Activated T-cell treated with anti-CD3 and anti-CD28 coated beads for 48 hours (primary cell): ENCODE data around the gene TLDC2.
"Not testable (repeated sequence)": the region's sequence is repeated elsewhere in the genome, so short reads cannot be mapped to it uniquely, and the experiment has no call there.

Experiments used
- DNase-seq: peaks from one replicate; pipeline ENCODE4 v3.0.0-alpha.2; 2020; ENCODE audit warnings: low read depth

The TLDC2 gene

DNA sequence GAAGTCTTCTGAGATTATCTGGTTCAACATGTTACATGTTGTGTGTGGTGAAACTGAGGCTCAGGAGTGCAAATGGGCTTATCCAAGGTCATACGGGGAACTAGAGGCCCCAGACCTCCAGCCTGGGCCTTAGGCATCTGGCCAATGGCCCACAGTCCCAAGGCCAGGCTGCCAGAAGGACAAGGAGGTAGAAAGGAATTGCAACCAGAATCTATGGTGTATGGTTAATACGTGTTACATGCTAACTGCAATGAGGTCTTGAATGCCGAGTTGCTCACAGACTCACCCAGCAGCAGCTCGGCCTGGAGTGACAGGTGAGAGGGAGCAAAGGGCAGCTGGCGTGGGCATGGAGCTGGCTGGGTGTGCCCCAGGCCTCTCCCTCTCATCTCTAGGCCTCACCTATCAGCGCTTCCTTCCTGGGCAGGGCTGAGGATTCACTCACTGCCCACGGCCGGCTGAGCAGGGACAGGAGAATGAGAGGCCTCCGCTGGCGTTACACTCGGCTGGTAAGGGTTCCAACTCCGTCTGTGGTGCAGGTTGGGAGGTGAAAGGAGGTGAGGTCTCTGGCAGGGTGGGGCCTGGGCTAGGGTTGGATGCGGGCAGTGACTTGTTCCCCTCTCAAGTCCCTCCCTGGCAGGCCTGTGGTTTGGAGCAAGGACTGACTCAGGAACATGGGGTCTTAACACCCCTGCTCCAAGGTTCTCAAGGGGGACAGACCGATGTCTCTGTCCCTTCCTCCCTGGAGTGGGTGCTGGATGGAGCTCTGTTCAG, at the start of gene TLDC2:
Gene TLDC2, plus strand, starts transcription at position 437 of the 771 bp plus-strand sequence. Its CDS starts 37 bp downstream, at position 474.
- no peak for DNase-seq

DNA sequence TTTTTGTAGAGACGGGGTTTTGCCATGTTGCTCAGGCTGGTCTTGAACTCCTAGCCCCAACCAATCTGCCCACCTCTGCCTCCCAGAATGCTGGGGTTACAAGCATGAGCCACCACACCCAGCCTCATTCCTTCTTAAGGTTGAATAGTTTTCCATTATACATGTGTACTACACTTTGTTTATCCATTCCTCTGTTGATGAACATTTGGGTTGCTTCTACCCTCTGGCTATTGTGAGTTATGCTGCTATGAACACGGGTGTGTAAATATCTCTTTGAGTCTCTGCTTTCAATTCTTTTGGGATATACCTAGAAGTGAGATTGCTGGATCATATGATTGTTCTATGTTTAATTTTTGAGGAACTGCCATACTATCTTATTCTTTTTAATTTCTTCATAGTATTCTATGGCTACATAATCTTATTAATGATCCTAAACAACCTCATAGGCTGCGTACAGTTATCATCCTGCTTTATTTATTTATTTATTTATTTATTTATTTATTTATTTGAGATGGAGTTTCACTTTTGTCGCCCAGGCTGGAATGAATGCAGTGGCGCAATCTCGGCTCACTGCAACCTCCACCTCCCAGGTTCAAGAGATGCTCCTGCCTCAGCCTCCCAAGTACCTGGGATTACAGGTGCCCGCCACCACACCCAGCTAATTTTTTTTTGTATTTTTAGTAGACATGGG, 49.2 kb upstream of the TLDC2 start:
- no peak for DNase-seq

GRCh38 chr20:36827541-36828279, 48.2 kb upstream of the TLDC2 start:
- no peak for DNase-seq

- DNase-seq: no peak
Observed at GRCh38 chr20:36830791-36831691, 44.9 kb upstream of the TLDC2 start.

GRCh38 chr20:36832791-36833190, 43.1 kb upstream of the TLDC2 start:
- no peak for DNase-seq

DNA sequence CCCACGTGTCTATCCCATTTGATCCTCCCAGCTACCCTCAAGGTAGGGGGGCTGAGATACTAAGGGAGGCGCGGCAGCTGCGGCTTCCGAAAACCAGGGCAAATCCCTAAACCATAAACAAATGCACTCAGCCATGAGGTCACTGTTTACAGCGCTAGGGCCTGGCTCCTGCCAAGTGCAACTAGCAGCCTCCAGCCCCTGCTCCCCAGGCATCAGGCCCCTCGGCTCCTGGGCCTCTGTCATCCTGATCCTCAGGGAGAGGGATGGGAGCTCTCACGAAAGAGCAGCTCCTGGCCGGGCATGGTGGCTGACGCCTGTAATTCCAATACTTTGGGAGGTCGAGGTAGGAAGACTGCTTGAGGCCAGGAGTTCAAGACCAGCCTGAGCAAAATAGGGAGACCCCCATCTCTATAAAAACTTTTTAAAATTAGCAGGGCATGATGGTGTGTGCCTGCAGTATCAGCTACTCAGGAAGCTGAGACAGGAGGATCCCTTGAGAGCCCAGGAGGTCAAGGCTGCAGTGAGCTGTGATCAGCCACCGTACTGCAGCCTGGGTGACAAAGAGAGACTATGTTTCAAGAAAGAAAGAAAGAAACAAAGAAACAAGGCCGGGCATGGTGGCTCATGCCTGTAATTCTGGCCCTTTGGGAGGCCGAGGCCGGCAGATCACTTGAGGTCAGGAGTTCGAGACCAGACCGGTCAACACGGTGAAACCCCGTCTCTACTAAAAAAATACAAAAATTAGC, 42.5 kb upstream of the TLDC2 start:
- no peak for DNase-seq

DNA sequence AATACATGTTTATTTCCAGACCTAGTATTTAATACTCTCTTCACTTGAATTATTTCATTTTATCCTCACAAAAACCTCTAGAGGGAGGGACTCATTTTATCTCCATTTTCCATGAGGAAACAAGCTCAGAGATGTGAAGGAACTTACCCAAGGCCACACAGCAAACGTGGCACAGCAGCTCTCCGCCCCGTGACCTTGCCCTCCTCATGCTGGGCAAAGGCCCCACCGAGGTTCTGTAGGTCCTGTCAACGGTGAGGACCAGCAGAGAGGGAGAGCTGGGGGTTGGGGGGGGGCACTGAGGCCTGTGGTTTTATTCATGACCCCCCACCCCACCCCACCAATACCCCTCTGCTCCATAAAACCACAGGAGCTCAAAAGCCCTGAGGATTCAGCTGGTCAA, 40.9 kb upstream of the TLDC2 start:
- DNase-seq: no peak

DNA sequence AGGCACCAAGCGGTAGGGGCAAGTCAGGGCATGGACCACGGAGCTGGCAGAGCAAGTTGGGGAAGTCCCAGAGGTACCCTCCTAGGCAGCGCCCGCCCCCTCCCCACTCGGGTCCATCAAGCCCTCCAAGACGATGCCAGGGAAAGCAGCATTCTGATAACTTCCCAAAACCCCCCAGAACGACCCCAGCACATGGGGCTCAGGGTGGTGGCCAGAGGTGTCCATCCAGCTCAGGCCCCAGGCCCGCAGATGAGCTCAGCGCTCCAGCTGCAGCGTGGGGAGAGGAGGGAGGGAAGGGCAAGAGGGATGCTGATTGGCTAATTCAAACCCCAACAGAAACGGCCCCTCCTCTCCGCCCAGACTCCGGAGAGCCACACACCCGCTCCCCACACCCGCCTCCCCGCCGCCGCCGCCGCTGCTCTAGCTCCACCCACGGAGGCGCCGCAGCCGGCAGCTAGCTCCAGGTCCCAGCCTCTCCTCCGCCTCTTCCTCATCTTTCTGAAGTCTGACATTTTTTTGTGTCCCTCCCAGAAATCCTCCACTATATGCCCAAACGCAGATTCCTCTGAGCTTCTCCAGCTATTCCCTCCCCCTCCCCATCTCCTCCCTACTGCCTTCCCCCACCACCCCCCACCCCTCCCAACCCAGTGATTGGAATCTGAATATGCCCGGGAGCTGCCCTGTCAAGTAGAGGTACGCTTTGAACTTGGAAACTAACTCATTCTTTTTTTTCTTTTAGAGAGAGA, 40.3 kb upstream of the TLDC2 start:
- DNase-seq: peak; percentile 84

DNA sequence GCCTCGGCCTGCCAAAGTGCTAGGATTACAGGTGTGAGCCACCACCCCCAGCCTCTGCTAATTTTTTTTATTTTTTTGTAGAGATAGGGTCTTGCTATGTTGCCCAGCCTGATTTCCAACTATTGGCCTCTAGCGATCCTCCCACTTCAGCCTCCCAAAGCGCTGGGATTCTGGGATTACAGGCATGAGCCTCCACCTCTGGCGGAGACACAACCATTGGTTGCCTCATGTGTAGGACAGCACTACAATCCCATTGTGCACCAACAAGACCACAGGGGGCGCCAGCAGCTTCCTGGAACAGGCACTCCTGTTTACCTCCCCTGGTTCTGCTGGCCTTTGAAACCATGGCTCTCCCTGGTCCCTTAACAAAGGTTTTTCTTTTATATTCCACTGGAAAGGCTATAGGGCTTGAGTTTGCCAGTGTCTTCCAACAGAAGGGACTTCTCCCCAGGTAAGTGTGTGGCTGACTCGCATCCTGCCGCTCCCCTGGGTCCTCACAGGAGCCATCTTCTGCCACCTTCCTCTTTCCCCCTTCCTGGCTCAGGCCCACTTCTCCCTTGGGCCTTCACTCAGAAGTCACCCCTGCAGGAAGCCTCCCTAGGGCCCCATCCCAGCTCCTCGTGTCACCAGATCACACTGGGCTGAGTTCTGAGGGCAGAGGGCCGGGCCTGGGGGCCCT, 39.2 kb upstream of the TLDC2 start:
- peak; percentile 68 for DNase-seq

- not testable (repeated sequence) for DNase-seq
Observed at GRCh38 chr20:36838376-36838775, 37.6 kb upstream of the TLDC2 start.

DNA sequence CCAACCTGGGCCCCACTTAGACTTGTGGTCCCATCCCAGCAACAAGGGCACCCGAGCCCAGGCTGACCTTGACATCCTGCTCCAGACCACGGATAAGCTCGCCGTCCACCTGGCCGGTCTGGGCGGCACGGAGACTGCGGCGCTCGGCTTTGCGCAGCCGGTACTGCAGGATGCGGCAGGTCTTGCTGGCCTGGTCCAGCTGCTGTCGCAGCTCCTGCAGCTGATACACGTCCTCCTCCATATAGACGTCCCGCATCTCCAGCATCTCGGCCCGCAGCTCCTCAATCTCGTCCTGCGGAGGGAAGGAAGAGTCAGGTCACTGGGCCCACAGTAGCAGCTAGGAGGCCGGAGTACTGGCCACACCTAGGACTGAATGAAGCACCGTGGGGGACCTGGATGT, 36.8 kb upstream of the TLDC2 start:
- no peak for DNase-seq

- not testable (repeated sequence) for DNase-seq
Observed at GRCh38 chr20:36841030-36841429, 34.9 kb upstream of the TLDC2 start.

GRCh38 chr20:36845288-36845971, 30.5 kb upstream of the TLDC2 start:
- no peak for DNase-seq

- no peak for DNase-seq
Observed at GRCh38 chr20:36847009-36847709, 28.8 kb upstream of the TLDC2 start.

DNA sequence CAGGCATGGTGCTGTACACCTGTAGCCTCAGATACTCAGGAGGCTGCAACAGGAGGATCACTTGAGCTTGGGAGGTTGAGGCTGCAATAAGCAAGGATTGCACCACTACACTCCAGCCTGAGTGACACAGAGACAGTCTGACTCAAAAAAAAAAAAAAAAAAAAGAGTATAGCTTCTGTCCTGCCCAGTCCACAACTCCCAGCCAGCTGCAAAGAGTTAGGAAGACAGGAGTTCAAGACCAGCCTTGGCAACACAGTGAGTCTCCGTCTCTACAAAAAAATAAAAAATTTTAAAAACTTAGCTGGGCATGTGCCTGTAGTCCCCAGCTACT, 28.3 kb upstream of the TLDC2 start:
- DNase-seq: no peak

- no peak for DNase-seq
Observed at GRCh38 chr20:36848078-36848660, 27.8 kb upstream of the TLDC2 start.

DNA sequence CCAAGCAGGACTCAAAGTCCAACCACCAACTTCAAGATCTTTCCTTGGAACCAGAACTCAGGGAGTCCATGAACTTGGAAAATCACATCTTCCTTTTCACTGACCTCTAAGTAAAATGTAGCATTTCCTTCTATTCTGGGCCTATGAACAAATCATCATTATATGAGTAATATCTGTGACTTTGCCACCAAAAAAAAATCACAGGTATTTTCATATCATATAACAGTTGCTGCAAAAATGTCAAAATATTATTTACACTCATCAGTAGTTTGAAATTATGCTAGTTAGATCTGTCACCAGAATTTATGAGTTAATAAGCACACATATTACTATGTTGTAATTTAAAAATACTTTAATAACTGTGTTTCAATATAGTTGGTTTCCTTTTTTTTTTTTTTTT, 27.3 kb upstream of the TLDC2 start:
- no peak for DNase-seq

DNA sequence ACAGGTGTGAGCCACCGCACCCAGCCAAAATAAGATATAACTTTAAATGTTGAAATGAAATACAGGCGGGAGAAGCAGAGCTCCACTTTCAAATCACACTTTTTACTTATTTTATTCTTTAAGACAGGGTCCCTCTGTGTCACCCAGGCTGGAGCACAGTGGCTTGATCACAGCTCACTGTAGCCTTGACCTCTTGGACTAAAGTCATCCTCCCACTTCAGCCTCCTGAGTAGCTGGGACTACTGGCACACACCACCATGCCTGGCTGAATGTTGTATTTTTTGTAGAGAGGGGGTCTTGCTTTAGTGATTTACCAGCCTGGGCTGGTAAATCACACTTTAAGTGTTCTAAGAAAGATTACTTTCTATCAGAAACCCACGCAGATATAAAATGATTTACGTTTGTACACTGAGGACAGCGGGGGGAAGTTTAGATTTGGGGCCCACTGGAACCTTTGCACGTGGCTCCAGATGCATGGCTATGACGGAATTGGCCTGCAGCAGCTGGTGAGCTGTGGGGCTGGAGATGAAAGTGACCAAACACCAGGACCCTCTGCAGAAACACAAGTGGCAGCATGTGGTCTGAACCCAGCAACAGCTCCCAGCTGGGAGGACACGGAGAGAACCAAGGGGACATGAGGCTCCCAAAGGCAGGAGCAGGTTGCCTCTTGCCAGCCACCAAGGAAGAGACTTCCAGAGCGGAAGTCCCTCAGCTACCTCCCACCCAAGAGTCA, 26.4 kb upstream of the TLDC2 start:
- DNase-seq: no peak
